Retina (tissue), 1 donor: ENCODE measurements around the gene ZBED4.

Experiments
- DNase-seq: peaks from one replicate; pipeline ENCODE4 v3.0.0-alpha.2; 2016

ZBED4 gene

DNA sequence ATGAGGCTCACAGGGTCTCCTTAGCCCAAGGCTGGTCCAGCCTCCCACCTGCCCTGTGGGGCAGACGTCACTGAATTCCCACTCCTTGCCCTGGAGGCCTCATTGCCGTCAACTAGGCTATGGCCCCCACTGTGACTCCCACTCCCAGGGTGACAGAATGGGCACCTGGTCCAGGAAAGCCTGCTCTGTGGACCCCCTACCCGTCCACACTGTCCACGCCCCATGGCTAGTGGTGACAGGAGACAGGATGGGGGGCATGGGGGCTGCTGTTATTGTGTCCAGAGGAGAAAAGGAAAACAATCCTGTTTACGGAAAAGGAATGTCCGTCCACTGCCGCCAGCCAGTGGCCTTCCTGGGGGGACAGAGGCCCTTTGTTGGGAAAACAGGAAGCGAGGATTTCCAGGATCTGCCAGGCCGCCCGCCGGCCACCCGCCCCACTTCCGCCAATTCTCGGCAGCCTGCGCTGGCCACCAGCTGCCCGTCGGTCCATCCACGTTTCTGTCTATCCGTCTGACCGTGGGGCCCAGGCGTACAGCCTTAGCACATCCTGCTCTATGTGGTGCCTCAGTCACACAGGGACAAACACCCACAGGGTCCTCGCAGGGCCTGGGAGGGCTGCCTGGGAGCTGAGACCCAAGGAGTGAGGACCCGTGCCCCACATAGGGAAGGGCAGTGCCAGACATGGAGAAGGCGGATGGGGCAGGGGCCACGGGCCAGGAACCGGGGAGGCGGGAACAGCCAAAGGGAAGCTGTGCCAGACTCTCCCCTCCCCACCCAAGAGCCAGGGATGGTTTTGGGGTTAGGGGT, 84.3 kb downstream of the ZBED4 start:
- DNase-seq, result no peak

DNA sequence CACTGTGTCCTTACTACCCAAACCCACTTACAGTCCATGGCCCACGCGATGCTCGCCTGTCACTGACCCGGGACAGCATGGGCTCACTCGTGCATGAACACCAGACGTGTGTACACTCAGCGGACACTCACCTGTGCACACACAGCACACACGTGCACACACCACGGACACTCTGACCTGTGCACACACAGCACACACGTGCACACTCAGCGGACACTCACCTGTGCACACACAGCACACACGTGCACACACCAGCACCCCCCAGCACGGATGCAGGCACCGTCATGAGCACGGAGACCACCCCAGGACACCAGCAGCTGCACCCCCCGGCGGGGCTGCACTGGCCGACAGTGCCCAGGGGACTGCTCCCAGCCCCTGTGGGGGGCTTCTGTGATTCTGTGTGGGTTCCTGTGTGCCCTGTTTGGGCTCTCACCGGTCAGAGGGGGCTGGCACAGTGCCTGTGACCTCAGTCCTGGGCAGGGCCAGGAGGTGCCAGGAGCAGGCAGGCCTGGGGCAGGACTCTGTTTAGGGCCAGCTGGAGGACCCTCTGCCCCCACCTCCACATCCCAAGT, 85.0 kb downstream of the ZBED4 start:
- no peak for DNase-seq
